Measurements from ENCODE around the gene SND1. TPM values are rescaled to one million over a fixed set of nuclear protein-coding genes. Genes with fewer than 3 reads are reported as not detected.

SND1 gene
- total and polyA plus RNA-seq, 2 donors (not counting 1 experiment from before 2014, with no cell fraction given) = 137 to 174 TPM

GRCh38 chr7:127865466-127865865, 213.5 kb downstream of the SND1 start:
- no peaks in the 10 kb centered on the region for H3K36me3 ChIP-seq (ENCODE audit: control insufficient read depth, insufficient read depth, low read length)
- H3K79me2 ChIP-seq (ENCODE audit: control insufficient read depth, insufficient read depth, low read length) = no peaks in the 10 kb centered on the region
- no peak overlapping the region for H3K4me3 ChIP-seq (replicated peaks in 1 of 4; ENCODE audit: control extremely low read depth in 1 of 4, insufficient read depth in 1 of 4, low read depth in 3 of 4, low read length in 4 of 4)
- no peak overlapping the region for H3K27ac ChIP-seq (ENCODE audit: insufficient read depth, low read length)
- no peak overlapping the region for H3K4me2 ChIP-seq (ENCODE audit: extremely low read depth, insufficient read depth, low read length)
- H2AFZ ChIP-seq (ENCODE audit: low read length) = no peak overlapping the region
- H3K9ac ChIP-seq (ENCODE audit: insufficient read depth, low read length) = no peak overlapping the region
- no peaks in the 10 kb centered on the region for H3K9me3 ChIP-seq (ENCODE audit: control insufficient read depth, insufficient read depth, low read depth, low read length)
- H4K20me1 ChIP-seq (ENCODE audit: control insufficient read depth, extremely low read depth, insufficient read depth, low read length) = no peaks in the 10 kb centered on the region
- peak; percentile 60 to 75 for DNase-seq (ENCODE audit: low read depth in 2 of 2)
- TF ChIP-seq CTCF (conservative IDR thresholded peaks at IDR 0.05 in 1 of 2, IDR thresholded peaks at IDR 0.05 in 1 of 2; ENCODE audit: low read depth in 1 of 2, low read length in 2 of 2) = no peak
- no peak for TF ChIP-seq EZH2 (IDR thresholded peaks at IDR 0.05; ENCODE audit: low read length, missing control alignments)
- no peaks in the 10 kb centered on the region for H3K27me3 ChIP-seq (ENCODE audit: control insufficient read depth, insufficient read depth, low read length)
- peaks cover 2% of the 10 kb centered on the region for H3K4me1 ChIP-seq (ENCODE audit: control insufficient read depth, extremely low read depth, insufficient read depth, low read length)

GRCh38 chr7:127870231-127870907, 218.4 kb downstream of the SND1 start:
- Histone ChIP-seq H3K9ac (ENCODE audit: insufficient read depth, low read length) (no peak overlapping the region), H3K9me3 (ENCODE audit: control insufficient read depth, insufficient read depth, low read depth, low read length) (no peaks in the 10 kb centered on the region), H4K20me1 (ENCODE audit: control insufficient read depth, extremely low read depth, insufficient read depth, low read length) (no peaks in the 10 kb centered on the region), H3K27me3 (ENCODE audit: control insufficient read depth, insufficient read depth, low read length) (no peaks in the 10 kb centered on the region), H3K4me3 (replicated peaks in 1 of 4; ENCODE audit: control extremely low read depth in 1 of 4, insufficient read depth in 1 of 4, low read depth in 3 of 4, low read length in 4 of 4) (no peak overlapping the region), H2AFZ (ENCODE audit: low read length) (no peak overlapping the region), H3K4me2 (ENCODE audit: extremely low read depth, insufficient read depth, low read length) (no peak overlapping the region), H3K27ac (ENCODE audit: insufficient read depth, low read length) (no peak overlapping the region), H3K4me1 (ENCODE audit: control insufficient read depth, extremely low read depth, insufficient read depth, low read length) (peaks cover 4% of the 10 kb centered on the region), H3K79me2 (ENCODE audit: control insufficient read depth, insufficient read depth, low read length) (peaks cover 3% of the 10 kb centered on the region), H3K36me3 (ENCODE audit: control insufficient read depth, insufficient read depth, low read length) (no peaks in the 10 kb centered on the region)
- TF ChIP-seq EZH2 (IDR thresholded peaks at IDR 0.05; ENCODE audit: low read length, missing control alignments) = no peak
- no peak for DNase-seq (ENCODE audit: low read depth in 2 of 2)

- no peaks in the 10 kb centered on the region for H3K36me3 ChIP-seq (ENCODE audit: control insufficient read depth, insufficient read depth, low read length)
- no peak overlapping the region for H3K4me2 ChIP-seq (ENCODE audit: extremely low read depth, insufficient read depth, low read length)
- H3K9me3 ChIP-seq (ENCODE audit: control insufficient read depth, insufficient read depth, low read depth, low read length) = no peaks in the 10 kb centered on the region
- TF ChIP-seq EZH2 (IDR thresholded peaks at IDR 0.05; ENCODE audit: low read length, missing control alignments) = no peak
- no peak for TF ChIP-seq CTCF (conservative IDR thresholded peaks at IDR 0.05 in 1 of 2, IDR thresholded peaks at IDR 0.05 in 1 of 2; ENCODE audit: low read depth in 1 of 2, low read length in 2 of 2)
- H3K4me3 ChIP-seq (replicated peaks in 1 of 4; ENCODE audit: control extremely low read depth in 1 of 4, insufficient read depth in 1 of 4, low read depth in 3 of 4, low read length in 4 of 4) = no peak overlapping the region
- no peaks in the 10 kb centered on the region for H3K27me3 ChIP-seq (ENCODE audit: control insufficient read depth, insufficient read depth, low read length)
- peaks cover 3% of the 10 kb centered on the region for H3K79me2 ChIP-seq (ENCODE audit: control insufficient read depth, insufficient read depth, low read length)
- no peak overlapping the region for H3K9ac ChIP-seq (ENCODE audit: insufficient read depth, low read length)
- no peak overlapping the region for H3K27ac ChIP-seq (ENCODE audit: insufficient read depth, low read length)
- no peak for DNase-seq (ENCODE audit: low read depth in 2 of 2)
- no peaks in the 10 kb centered on the region for H4K20me1 ChIP-seq (ENCODE audit: control insufficient read depth, extremely low read depth, insufficient read depth, low read length)
- H3K4me1 ChIP-seq (ENCODE audit: control insufficient read depth, extremely low read depth, insufficient read depth, low read length) = peaks cover 10% of the 10 kb centered on the region
- H2AFZ ChIP-seq (ENCODE audit: low read length) = no peak overlapping the region
These were observed 219.2 kb downstream of the SND1 start for GRCh38 chr7:127871226-127871625.
